HepG2 (cell line): ENCODE results near the gene SLC35D2. TPM values are rescaled to one million over a fixed set of nuclear protein-coding genes. Genes with fewer than 3 reads are reported as not detected.

Experiments used
- CSRNP2 ChIP-seq: sonication (generic); formaldehyde crosslinking; conservative IDR thresholded peaks from 2 replicates; pipeline ENCODE4 v1.8.0; 2022; ENCODE audit warnings: low read depth, missing genetic modification reagents
- MAFG ChIP-seq: sonication (generic); formaldehyde crosslinking; IDR thresholded peaks from 2 replicates; pipeline ENCODE4 v1.5.1; 2020; ENCODE audit warnings: mild to moderate bottlenecking, missing genetic modification reagents
- NFIC ChIP-seq: IDR thresholded peaks from 2 replicates; pipeline ENCODE4 v1.6.1; 2012; ENCODE audit warnings: mild to moderate bottlenecking, low read length, inconsistent platforms
- NFYB ChIP-seq: sonication (generic); formaldehyde crosslinking; IDR thresholded peaks from 2 replicates; pipeline ENCODE4 v1.4.0; 2020; ENCODE audit warnings: missing genetic modification reagents
- RXRA ChIP-seq: sonication (generic); formaldehyde crosslinking; IDR thresholded peaks from 2 replicates; pipeline ENCODE4 v1.5.1; 2020; ENCODE audit warnings: missing genetic modification reagents
- TCF7 ChIP-seq: sonication (generic); IDR thresholded peaks from 2 replicates; pipeline ENCODE4 v1.6.1; 2016; ENCODE audit warnings: antibody characterized with exemption, low read depth
- TEAD3 ChIP-seq: optimal IDR thresholded peaks from 2 replicates; pipeline ENCODE3; 2016; ENCODE audit warnings: borderline replicate concordance
- ZBTB25 ChIP-seq: IDR thresholded peaks from 2 replicates; pipeline ENCODE4 v1.6.1; 2018; ENCODE audit warnings: missing genetic modification reagents
- ZFY ChIP-seq: sonication (generic); formaldehyde crosslinking; IDR thresholded peaks from 2 replicates; pipeline ENCODE4 v1.4.0; 2020; ENCODE audit warnings: missing genetic modification reagents
- ZMAT3 ChIP-seq: sonication (generic); formaldehyde crosslinking; conservative IDR thresholded peaks from 2 replicates; pipeline ENCODE4 v1.7.0; 2021; ENCODE audit warnings: missing genetic modification reagents
- ZNF138 ChIP-seq: sonication (generic); formaldehyde crosslinking; IDR thresholded peaks from 2 replicates; pipeline ENCODE4 v1.5.0; 2020; ENCODE audit warnings: mild to moderate bottlenecking, low read depth, missing genetic modification reagents
- ZNF18 ChIP-seq: sonication (generic); formaldehyde crosslinking; IDR thresholded peaks from 2 replicates; pipeline ENCODE4 v1.8.0; 2022; ENCODE audit warnings: mild to moderate bottlenecking, missing genetic modification reagents; ENCODE audit not compliant: insufficient replicate concordance
- ZNF331 ChIP-seq: sonication (generic); formaldehyde crosslinking; IDR thresholded peaks from 2 replicates; pipeline ENCODE4 v1.4.0; 2020; ENCODE audit warnings: missing genetic modification reagents
- polyA plus RNA-seq, 8 experiments: library from polyadenylated mRNA; depleted of rRNA in 3 of 8; stranded (reverse) in 7 of 8; unstranded in 1 of 8; fragments of >200 nt; fragmentation: Illumina TruSeq in 4 of 8; extraction: Trizol in 4 of 8; gene quantifications; 2 replicates each; pipeline versions ENCODE4 v1.2.1 to v1.2.3, GENCODE V29; 2011 to 2016; ENCODE audit warnings: low read depth in 4 of 8, missing spikeins in 1 of 8, mixed read lengths in 1 of 8; ENCODE audit not compliant: insufficient read depth in 1 of 8
- total RNA-seq, 5 experiments: library from RNA; depleted of rRNA; stranded (reverse); fragments of >200 nt; fragmentation: Illumina TruSeq; extraction: Trizol; gene quantifications; 2 replicates each; pipeline ENCODE4 v1.2.3, GENCODE V29; 2016; ENCODE audit warnings: low read depth in 1 of 5
- TF ChIP-seq, protein P1 (sequence below): sonication (generic); formaldehyde crosslinking; IDR thresholded peaks from 2 replicates; pipeline ENCODE4 v1.4.0; 2020; ENCODE audit warnings: missing genetic modification reagents
- TF ChIP-seq, protein P2 (sequence below): sonication (generic); formaldehyde crosslinking; IDR thresholded peaks from 2 replicates; pipeline ENCODE4 v1.5.1; 2020; ENCODE audit warnings: missing genetic modification reagents, mild to moderate bottlenecking, borderline replicate concordance
- TF ChIP-seq, protein P3 (sequence below): sonication (generic); formaldehyde crosslinking; IDR thresholded peaks from 2 replicates; pipeline ENCODE4 v1.5.0; 2020; ENCODE audit warnings: missing genetic modification reagents

SLC35D2 gene
- total and polyA plus RNA-seq, 2 of the 13 experiments (the other 11 are each of a cell fraction or from before 2014, with no cell fraction given): 96.2 to 103 TPM

- TF ChIP-seq, protein P1, sequence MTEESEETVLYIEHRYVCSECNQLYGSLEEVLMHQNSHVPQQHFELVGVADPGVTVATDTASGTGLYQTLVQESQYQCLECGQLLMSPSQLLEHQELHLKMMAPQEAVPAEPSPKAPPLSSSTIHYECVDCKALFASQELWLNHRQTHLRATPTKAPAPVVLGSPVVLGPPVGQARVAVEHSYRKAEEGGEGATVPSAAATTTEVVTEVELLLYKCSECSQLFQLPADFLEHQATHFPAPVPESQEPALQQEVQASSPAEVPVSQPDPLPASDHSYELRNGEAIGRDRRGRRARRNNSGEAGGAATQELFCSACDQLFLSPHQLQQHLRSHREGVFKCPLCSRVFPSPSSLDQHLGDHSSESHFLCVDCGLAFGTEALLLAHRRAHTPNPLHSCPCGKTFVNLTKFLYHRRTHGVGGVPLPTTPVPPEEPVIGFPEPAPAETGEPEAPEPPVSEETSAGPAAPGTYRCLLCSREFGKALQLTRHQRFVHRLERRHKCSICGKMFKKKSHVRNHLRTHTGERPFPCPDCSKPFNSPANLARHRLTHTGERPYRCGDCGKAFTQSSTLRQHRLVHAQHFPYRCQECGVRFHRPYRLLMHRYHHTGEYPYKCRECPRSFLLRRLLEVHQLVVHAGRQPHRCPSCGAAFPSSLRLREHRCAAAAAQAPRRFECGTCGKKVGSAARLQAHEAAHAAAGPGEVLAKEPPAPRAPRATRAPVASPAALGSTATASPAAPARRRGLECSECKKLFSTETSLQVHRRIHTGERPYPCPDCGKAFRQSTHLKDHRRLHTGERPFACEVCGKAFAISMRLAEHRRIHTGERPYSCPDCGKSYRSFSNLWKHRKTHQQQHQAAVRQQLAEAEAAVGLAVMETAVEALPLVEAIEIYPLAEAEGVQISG (CRISPR knock-in tag): 0 out of 2 replicates have a peak, but pooled peaks have one; percentile 17
- TF ChIP-seq MAFG (CRISPR knock-in tag): no peak
- peak; percentile 91; the same call in 1 of the 2 replicates for TF ChIP-seq ZNF331 (CRISPR knock-in tag)
- TF ChIP-seq ZFY (CRISPR knock-in tag): no peak
- TF ChIP-seq ZNF18 (CRISPR knock-in tag): peak; percentile 49
- peak; percentile 100 for TF ChIP-seq TEAD3 (CRISPR knock-in tag)
- TF ChIP-seq, protein P2, sequence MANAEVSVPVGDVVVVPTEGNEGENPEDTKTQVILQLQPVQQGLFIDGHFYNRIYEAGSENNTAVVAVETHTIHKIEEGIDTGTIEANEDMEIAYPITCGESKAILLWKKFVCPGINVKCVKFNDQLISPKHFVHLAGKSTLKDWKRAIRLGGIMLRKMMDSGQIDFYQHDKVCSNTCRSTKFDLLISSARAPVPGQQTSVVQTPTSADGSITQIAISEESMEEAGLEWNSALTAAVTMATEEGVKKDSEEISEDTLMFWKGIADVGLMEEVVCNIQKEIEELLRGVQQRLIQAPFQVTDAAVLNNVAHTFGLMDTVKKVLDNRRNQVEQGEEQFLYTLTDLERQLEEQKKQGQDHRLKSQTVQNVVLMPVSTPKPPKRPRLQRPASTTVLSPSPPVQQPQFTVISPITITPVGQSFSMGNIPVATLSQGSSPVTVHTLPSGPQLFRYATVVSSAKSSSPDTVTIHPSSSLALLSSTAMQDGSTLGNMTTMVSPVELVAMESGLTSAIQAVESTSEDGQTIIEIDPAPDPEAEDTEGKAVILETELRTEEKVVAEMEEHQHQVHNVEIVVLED (CRISPR knock-in tag): no peak; the same call in 1 of the 2 replicates
- TF ChIP-seq, protein P3, sequence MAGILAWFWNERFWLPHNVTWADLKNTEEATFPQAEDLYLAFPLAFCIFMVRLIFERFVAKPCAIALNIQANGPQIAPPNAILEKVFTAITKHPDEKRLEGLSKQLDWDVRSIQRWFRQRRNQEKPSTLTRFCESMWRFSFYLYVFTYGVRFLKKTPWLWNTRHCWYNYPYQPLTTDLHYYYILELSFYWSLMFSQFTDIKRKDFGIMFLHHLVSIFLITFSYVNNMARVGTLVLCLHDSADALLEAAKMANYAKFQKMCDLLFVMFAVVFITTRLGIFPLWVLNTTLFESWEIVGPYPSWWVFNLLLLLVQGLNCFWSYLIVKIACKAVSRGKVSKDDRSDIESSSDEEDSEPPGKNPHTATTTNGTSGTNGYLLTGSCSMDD (CRISPR knock-in tag): no peak
- no peak for TF ChIP-seq ZMAT3 (CRISPR knock-in tag)
- TF ChIP-seq NFIC: peak; percentile 74; the same call in 1 of the 2 replicates
- TF ChIP-seq NFYB (CRISPR knock-in tag): no peak
- no peak for TF ChIP-seq ZNF138 (CRISPR knock-in tag)
- peak; percentile 63 for TF ChIP-seq TCF7
- TF ChIP-seq ZBTB25 (CRISPR knock-in tag): 0 out of 2 replicates have a peak, but pooled peaks have one; percentile 26
- peak; percentile 95; the same call in 1 of the 2 replicates for TF ChIP-seq RXRA (CRISPR knock-in tag)
- TF ChIP-seq CSRNP2: no peak
These were observed 37.1 kb upstream of the SLC35D2 start (continued) for GRCh38 chr9:96420468-96421219.
